ENCODE results near the gene BCS1L. TPM values are rescaled to one million over a fixed set of nuclear protein-coding genes. Genes with fewer than 3 reads are reported as not detected.
A peak's percentile ranks its signal among the peaks of the same experiment; 100 is the strongest.

Gene BCS1L
- total and polyA plus RNA-seq, 2 of the 13 experiments (the other 11 are each of a cell fraction or from before 2014, with no cell fraction given): 48.9 to 76.0 TPM

DNA sequence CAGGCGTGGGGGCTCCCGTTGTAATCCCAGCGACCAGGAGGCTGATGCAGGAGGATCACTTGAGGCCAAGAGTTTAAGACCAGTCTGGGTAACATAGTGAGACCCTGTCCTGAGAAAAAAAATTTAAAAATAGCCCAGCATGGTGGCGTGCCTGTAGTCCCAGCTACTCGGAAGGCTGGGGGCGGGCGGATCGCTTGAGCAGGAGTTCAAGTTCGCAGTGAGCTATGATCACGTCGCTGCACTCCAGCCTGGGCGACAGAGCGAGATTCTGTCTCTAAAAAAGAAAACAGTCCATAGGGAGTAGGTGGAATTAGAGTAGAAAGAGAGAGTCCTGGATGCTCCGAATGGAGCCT lies 50.8 kb downstream of the BCS1L start:
- CTCF ChIA-PET (ENCODE audit: low intra/inter-chr PET ratio, low total read pairs): interaction anchor here (2.6 kb wide), 1 partner anchor 137 kb away, joined by 49 read pairs; no protein-coding TSS in a partner anchor
- peak; percentile 1; the same call in 2 of the 3 replicates for ATAC-seq
- no peak overlapping the region for H3K27ac ChIP-seq (ENCODE audit: extremely low read length, insufficient read depth, low read length)
- 62% methylated on average over 14 of the region's 14 CpGs for WGBS (ENCODE audit: low lambda C conversion rate)
- H4K20me1 ChIP-seq (ENCODE audit: insufficient read depth, low read length): peaks cover 3% of the 10 kb centered on the region; the same call in 1 of the 2 replicates
- POLR2A ChIA-PET: interaction anchor here (1.0 to 2.4 kb wide), 13 partner anchors 12 to 137 kb away, joined by 3 to 22 read pairs (median 11); partner anchors contain the start of genes BCS1L, CYP27A1, RNF25 and STK36
- peak overlapping the region; percentile 86 for H3K4me2 ChIP-seq (ENCODE audit: low read depth, low read length)
- H3K27me3 ChIP-seq (ENCODE audit: control insufficient read depth in 1 of 2, insufficient read depth in 2 of 2, low read length in 2 of 2): no peaks in the 10 kb centered on the region; a peak in 1 of 5 replicates
- DNase-seq (ENCODE audit: low spot score): no peak
- H3K4me1 ChIP-seq (ENCODE audit: insufficient read depth, low read length): peaks cover 45% of the 10 kb centered on the region
- peak overlapping the region; percentile 45 to 97 (median 93) for H3K4me3 ChIP-seq (replicated peaks in 1 of 3; ENCODE audit: insufficient read depth in 1 of 3, low read depth in 2 of 3, low read length in 3 of 3)
- no peak overlapping the region for H2AFZ ChIP-seq (ENCODE audit: low read length)
- BruUV-seq (replicated peaks): no TSS peak
- H3K79me2 ChIP-seq (ENCODE audit: insufficient read depth, low read length): peaks cover 44% of the 10 kb centered on the region
- H3K9me3 ChIP-seq (ENCODE audit: low read length): no peaks in the 10 kb centered on the region
- no peak for FAIRE-seq
- peaks cover 2 to 9% of the 10 kb centered on the region in 2 experiments; a peak in 3 of 5 replicates for H3K36me3 ChIP-seq (replicated peaks in 1 of 2; ENCODE audit: control insufficient read depth in 1 of 2, insufficient read depth in 2 of 2, low read length in 2 of 2)
- in situ Hi-C loops (cut with HindIII; ENCODE audit: extremely low pct_ligation_motif_present, low pct_unique_long_range_greater_than_20kb) (no loop called here), intact Hi-C loops (cut with micrococcal nuclease; ENCODE audit: unreplicated experiment) (loop anchor here (1.0 to 2.0 kb wide), 3 partner anchors 44 to 137 kb away; no protein-coding TSS in a partner anchor)
- H3K9ac ChIP-seq (ENCODE audit: insufficient read depth, low read depth, low read length): no peak overlapping the region
- 0 out of 2 replicates have a peak, but pooled peaks have one; percentile 35 for TF ChIP-seq SATB2 (CRISPR knock-in tag; IDR thresholded peaks at IDR 0.05)
- TF ChIP-seq, protein P1, sequence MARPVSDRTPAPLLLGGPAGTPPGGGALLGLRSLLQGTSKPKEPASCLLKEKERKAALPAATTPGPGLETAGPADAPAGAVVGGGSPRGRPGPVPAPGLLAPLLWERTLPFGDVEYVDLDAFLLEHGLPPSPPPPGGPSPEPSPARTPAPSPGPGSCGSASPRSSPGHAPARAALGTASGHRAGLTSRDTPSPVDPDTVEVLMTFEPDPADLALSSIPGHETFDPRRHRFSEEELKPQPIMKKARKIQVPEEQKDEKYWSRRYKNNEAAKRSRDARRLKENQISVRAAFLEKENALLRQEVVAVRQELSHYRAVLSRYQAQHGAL (CRISPR knock-in tag; IDR thresholded peaks at IDR 0.05; ENCODE audit: not compliant biosample characterization): peak; percentile 63
- TF ChIP-seq ZNF354B (CRISPR knock-in tag; IDR thresholded peaks at IDR 0.05): 0 out of 2 replicates have a peak, but pooled peaks have one; percentile 26
- TF ChIP-seq ZNF17 (CRISPR knock-in tag; IDR thresholded peaks at IDR 0.05): peak; percentile 60; the same call in 1 of the 2 replicates
- no peak for TF ChIP-seq ELF4 (CRISPR knock-in tag; IDR thresholded peaks at IDR 0.05; ENCODE audit: borderline replicate concordance)
- TF ChIP-seq SP140L (CRISPR knock-in tag; IDR thresholded peaks at IDR 0.05; ENCODE audit: borderline replicate concordance): 0 out of 2 replicates have a peak, but pooled peaks have one; percentile 2
- TF ChIP-seq, protein P2, sequence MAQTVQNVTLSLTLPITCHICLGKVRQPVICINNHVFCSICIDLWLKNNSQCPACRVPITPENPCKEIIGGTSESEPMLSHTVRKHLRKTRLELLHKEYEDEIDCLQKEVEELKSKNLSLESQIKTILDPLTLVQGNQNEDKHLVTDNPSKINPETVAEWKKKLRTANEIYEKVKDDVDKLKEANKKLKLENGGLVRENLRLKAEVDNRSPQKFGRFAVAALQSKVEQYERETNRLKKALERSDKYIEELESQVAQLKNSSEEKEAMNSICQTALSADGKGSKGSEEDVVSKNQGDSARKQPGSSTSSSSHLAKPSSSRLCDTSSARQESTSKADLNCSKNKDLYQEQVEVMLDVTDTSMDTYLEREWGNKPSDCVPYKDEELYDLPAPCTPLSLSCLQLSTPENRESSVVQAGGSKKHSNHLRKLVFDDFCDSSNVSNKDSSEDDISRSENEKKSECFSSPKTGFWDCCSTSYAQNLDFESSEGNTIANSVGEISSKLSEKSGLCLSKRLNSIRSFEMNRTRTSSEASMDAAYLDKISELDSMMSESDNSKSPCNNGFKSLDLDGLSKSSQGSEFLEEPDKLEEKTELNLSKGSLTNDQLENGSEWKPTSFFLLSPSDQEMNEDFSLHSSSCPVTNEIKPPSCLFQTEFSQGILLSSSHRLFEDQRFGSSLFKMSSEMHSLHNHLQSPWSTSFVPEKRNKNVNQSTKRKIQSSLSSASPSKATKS (CRISPR knock-in tag; IDR thresholded peaks at IDR 0.05): peak; percentile 28; the same call in 1 of the 2 replicates
- 0 out of 2 replicates have a peak, but pooled peaks have one; percentile 19 for TF ChIP-seq MTF2 (CRISPR knock-in tag; IDR thresholded peaks at IDR 0.05; ENCODE audit: borderline replicate concordance)
- TF ChIP-seq ZNF615 (CRISPR knock-in tag; IDR thresholded peaks at IDR 0.05; ENCODE audit: borderline replicate concordance): 0 out of 2 replicates have a peak, but pooled peaks have one; percentile 20
- TF ChIP-seq, protein P3, sequence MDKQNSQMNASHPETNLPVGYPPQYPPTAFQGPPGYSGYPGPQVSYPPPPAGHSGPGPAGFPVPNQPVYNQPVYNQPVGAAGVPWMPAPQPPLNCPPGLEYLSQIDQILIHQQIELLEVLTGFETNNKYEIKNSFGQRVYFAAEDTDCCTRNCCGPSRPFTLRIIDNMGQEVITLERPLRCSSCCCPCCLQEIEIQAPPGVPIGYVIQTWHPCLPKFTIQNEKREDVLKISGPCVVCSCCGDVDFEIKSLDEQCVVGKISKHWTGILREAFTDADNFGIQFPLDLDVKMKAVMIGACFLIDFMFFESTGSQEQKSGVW (CRISPR knock-in tag; IDR thresholded peaks at IDR 0.05; ENCODE audit: borderline replicate concordance): 0 out of 2 replicates have a peak, but pooled peaks have one; percentile 14
- TF ChIP-seq PCBP2 (optimal IDR thresholded peaks at IDR 0.05; ENCODE audit: low read depth, low read length, poor library complexity, severe bottlenecking): peak; percentile 5
- TF ChIP-seq ZNF234 (CRISPR knock-in tag; conservative IDR thresholded peaks at IDR 0.05): 0 out of 2 replicates have a peak, but pooled peaks have one; percentile 15
- TF ChIP-seq, protein P4, sequence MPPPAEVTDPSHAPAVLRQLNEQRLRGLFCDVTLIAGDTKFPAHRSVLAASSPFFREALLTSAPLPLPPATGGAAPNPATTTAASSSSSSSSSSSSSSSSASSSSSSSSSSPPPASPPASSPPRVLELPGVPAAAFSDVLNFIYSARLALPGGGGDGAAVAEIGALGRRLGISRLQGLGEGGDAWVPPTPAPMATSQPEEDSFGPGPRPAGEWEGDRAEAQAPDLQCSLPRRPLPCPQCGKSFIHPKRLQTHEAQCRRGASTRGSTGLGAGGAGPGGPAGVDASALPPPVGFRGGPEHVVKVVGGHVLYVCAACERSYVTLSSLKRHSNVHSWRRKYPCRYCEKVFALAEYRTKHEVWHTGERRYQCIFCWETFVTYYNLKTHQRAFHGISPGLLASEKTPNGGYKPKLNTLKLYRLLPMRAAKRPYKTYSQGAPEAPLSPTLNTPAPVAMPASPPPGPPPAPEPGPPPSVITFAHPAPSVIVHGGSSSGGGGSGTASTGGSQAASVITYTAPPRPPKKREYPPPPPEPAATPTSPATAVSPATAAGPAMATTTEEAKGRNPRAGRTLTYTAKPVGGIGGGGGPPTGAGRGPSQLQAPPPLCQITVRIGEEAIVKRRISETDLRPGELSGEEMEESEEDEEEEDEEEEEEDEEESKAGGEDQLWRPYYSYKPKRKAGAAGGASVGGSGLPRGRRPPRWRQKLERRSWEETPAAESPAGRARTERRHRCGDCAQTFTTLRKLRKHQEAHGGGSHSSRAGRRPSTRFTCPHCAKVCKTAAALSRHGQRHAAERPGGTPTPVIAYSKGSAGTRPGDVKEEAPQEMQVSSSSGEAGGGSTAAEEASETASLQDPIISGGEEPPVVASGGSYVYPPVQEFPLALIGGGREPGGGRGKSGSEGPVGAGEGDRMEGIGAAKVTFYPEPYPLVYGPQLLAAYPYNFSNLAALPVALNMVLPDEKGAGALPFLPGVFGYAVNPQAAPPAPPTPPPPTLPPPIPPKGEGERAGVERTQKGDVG (CRISPR knock-in tag; IDR thresholded peaks at IDR 0.05; ENCODE audit: borderline replicate concordance): peak; percentile 18; the same call in 1 of the 2 replicates
- no peak for TF ChIP-seq RARG (CRISPR knock-in tag; IDR thresholded peaks at IDR 0.05; ENCODE audit: low read depth)
- 0 out of 2 replicates have a peak, but pooled peaks have one; percentile 6 for TF ChIP-seq ZNF232 (CRISPR knock-in tag; IDR thresholded peaks at IDR 0.05; ENCODE audit: borderline replicate concordance)
- TF ChIP-seq HES4 (CRISPR knock-in tag; IDR thresholded peaks at IDR 0.05; ENCODE audit: borderline replicate concordance): 0 out of 2 replicates have a peak, but pooled peaks have one; percentile 11

All from HepG2 (cell line).